Measurements from ENCODE around the gene MORN2.

- TF ChIP-seq, protein P1, sequence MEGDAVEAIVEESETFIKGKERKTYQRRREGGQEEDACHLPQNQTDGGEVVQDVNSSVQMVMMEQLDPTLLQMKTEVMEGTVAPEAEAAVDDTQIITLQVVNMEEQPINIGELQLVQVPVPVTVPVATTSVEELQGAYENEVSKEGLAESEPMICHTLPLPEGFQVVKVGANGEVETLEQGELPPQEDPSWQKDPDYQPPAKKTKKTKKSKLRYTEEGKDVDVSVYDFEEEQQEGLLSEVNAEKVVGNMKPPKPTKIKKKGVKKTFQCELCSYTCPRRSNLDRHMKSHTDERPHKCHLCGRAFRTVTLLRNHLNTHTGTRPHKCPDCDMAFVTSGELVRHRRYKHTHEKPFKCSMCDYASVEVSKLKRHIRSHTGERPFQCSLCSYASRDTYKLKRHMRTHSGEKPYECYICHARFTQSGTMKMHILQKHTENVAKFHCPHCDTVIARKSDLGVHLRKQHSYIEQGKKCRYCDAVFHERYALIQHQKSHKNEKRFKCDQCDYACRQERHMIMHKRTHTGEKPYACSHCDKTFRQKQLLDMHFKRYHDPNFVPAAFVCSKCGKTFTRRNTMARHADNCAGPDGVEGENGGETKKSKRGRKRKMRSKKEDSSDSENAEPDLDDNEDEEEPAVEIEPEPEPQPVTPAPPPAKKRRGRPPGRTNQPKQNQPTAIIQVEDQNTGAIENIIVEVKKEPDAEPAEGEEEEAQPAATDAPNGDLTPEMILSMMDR (IDR thresholded peaks at IDR 0.05): no peak
- no peak for TF ChIP-seq POLR2AphosphoS5 (IDR thresholded peaks at IDR 0.05)
Observed at GRCh38 chr2:38887902-38888554, 12.3 kb downstream of the MORN2 start.
